GM18861 (cell line): ENCODE measurements around the gene NUP62.

Experiments used
- ATAC-seq: cut with Tn5 transposase; IDR thresholded peaks from one replicate; pipeline ENCODE4 v1.9.1; 2021; ENCODE audit not compliant: unreplicated experiment

Gene NUP62

DNA sequence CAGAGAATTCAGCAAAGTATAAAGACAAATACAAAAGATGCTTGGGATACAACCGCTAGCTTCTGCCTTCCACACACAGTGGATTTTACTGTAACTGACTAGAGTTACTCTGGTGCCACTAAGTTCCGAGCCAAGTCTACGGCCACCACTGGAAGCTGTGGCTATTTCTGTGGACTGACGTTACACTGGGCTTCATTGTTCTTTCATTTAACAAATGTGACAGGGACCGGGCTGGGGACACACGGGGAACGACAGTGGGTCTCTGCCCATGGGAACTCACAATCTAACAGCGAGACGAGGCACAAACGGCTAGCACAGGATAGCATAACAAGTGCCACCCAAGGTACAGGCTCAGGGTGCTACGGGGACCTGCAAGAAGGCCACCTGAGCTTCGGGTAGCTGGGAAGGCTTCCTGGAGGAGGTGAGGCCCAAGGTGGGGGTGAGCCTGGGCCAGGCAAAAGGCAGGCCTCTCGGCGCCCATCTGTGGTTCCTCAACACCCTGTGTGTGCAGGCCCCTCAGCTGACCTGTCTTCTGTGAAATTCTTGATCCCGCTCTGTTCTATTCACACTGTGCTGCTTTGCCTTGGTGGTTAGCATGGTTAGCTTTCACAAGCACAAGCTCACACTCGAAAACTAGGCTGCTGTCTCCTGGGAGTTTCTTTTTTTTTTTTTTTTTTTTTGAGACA lies 22.3 kb downstream of the NUP62 start:
- ATAC-seq, result no peak

DNA sequence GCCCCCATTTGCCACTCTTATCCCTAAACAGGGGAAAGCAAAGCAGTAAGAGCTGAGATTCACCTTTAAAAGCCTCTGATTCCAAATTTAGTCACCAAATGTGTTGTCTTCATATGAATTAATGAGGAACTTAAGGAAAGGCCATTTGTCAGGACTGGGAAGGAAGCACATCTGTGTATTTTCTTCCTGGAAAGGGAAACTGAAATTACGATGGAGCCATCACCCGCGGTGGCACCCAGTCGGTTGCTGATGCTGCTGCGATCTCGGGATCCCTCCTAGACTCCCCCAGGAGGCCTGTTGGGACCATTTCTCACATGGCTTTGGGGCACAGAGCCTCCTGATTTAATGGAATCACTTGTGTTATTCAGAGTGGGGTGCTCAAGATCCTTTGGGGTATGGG lies 25.2 kb downstream of the NUP62 start:
- no peak for ATAC-seq

DNA sequence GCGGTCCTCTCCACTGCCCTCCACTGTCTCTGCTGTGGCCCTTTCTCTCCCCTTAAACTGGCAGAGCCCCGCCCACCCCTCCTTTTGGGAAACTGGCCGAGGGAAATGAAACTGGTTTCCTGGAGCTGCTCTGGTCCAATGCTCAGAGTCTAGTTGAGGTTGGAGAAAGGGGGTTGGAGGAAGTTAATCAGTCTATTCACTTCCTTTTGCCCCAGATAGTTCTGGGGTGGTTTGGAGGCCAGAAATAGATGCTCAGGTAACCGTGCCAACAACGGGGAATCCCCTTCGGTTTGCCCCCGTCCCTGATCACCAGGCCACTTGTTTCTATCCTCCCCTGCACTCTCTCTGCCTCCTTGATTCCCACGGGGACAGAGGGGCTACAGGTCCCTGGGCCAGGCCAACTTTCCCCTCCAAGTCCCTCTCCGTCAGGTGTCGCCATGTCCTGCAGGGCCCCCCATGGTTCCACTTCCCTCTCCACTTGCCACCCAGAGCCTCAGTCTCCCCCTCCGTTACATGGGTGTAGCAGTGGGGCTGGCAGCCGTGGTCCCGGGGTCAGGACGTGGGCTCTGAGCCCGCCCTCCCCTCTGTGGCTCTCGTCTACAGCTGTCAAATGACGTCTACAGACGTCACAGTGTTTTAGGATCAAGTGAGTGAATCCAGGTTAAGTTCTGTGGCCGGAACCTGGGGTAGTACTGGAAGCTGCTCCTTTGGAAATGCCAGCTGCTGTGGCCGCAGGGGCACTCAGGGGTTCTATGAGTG lies 32.3 kb downstream of the NUP62 start, which contains the start of gene IL4I1:
TSS of gene IL4I1 (minus strand) at position 25 of the 759 bp plus-strand sequence. CDS start 727 bp downstream, outside the sequence.
- peak; percentile 56 for ATAC-seq

DNA sequence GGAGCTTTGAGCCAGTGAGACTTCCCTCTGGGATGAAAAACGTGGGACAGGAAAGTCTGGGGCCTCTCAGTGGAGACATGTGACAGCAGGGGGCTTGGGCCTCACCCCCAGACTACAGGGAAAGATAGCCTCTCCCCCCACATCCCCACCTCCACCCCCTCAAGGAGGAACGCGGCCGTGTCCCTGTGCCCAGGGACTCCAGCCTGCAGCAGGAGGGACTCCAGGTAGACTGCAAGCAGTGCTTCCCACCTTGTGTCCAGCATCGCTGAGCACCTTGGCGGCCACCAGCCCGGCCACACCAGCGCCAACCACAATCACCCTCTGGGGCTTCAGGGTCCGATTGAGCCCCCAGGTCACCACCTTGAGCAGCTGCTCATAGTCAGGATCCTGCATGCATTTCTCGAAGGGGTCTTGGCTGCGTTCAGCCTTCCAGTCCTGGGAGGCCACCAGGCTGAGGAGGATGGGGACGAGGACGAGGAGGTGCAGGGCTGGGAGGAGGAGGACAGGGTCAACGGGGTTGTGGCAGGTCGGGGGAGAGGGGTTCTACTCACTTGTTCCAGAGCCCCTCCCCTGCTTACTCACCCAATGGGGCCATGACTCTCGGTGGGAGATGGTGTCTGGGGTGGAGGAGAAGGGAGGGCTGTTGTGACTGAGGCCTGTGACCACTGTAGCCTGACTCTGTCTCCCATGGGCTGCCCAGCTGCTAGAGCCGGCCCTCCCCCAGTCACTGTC lies 33.6 kb downstream of the NUP62 start:
- no peak for ATAC-seq

DNA sequence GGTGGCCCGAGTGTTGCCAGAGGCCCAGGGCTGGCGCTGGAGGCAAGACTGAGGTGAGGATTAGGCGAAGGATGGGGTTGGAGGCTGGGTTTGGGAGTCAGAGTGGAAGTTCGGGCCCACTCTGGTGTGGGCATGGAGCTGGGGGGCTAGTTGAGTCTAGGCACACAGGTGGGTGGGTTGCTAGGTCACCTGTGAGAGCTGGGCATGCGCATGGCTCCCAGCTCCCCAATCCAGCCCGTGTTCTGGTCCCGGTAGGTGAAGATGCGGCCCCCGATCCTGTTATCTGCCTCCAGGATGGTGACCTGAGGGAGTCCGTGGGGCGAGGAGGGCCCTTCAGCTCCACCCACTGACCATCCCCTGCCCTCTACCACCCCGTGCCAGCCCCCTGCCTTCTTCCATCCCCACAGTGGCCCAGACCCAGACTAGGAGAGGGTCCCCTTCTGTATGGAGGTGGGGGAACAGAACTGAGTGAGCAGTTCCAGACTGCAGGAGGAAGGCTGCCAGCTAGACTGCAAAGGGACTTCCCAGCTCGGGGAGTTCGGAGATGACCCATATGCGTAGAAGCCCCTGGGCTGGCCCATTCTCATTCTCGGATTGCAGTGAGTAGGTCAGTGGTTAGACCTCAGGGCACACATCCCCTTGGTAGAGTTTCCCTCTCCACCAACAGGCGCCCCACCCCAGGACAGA lies 34.3 kb downstream of the NUP62 start:
- ATAC-seq, result no peak

DNA sequence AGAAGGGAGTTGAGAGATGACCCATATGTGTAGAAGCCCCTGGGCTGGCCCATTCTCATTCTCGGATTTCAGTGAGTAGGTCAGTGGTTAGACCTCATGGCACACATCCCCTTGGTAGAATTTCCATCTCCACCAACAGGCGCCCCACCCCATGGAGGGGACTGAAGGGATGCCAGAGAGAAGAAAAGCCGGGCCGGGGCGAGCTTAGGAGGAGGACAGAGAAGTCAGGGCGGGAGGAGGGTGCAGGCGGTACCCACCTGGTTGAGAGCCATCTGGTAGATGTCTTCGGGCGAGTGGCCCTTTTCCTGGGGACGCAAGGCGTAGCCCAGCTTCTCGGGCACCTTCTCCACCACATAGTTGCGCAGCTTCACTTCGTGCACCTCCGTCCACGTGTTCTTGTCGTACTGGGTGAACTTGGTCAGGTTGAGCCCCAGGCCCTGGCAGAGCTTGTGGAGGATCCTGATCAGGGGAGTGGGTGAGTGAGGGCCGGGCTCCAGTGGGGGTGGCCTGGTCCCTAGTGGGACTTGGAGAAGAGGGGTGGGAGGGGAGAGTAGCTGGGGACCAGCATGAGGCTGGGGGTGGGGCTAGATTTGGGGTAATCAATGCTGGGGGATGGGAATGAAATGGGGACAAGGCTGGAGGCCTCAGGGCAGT lies 35.2 kb downstream of the NUP62 start:
- ATAC-seq, result no peak

DNA sequence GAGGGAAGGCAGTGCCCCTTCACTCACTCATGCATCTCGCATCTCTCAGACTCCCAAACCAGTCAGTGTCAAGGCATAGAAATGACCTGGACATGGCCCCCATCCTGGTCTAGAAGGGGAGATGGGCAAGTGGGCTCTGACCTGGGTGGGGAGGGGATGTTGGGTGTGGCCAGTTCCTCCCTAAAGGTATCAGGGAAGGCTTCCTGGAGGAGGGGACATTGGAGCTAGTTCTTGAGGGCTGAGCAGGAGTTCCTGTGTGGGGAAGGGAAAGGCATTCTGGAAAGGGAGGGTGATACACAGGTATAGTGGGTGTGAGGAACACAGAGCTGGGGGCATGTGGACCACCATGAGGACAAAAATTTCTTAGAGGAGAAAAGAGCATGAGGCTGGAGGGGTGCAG lies 36.6 kb downstream of the NUP62 start:
- ATAC-seq, result no peak

DNA sequence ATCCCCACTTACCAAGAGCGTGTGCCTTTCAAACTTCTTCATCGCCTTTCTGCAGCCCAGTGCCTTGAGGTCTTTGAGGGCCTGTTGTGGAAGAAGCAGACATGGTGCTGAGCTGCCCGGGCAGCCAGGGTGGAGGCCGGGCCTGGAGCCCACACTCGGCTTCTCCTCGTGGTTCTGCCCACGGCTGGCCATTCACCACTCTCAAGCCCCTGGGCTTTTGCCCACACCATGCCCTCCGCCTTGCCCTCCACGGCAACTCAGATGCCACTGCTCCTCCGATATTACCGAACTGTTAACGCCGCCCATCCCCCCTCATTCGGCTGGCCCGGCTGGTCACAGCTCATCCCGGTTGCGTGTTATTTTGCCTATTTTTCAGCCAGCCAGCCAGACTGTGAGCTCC lies 37.9 kb downstream of the NUP62 start:
- no peak for ATAC-seq

DNA sequence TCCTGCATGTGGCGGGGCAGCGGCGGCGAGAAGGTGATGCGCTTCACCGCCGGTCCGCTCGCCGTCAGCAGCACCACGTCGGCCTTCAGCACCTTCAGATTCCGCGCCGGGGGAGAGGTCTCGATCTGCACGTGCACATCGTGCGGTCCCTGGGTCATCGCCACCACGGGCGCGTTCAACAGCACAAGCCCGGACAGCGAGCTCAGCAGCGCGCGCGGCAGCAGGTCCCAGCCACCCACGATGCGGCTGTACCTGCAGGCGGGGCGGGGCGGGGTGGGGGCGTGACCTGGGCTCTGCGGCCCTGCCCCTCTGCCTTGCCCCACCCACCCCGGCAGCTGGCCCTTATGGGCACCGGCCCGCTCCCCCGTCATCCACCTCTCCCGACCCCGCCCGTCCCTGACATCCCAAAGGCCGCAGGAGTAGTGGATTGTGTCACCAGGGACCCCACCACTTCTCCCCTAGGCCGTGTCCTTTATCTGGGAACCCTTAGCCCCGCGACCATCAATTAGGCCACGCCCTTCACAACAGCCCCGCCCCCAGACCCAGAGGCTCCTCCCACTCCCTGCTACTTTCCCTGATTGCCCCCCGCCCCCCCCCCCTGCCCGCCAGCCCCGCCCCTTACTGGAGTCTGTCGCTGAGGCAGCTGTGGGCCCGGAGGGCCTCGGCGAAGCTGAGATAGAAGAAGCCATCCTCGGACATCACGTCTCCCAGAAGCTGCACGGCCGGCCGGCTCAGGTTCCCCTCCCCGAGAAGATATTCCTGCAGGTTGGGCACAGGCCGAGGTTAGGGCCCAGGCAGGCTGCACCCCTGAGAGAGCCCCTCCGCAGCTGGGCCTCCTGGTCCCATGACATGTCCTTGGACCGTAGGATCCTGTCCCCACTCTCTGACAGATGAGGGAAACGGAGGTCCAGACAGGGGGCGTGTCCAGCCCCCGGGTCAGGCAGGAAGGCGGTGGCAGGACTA lies 38.7 kb downstream of the NUP62 start:
- no peak for ATAC-seq

DNA sequence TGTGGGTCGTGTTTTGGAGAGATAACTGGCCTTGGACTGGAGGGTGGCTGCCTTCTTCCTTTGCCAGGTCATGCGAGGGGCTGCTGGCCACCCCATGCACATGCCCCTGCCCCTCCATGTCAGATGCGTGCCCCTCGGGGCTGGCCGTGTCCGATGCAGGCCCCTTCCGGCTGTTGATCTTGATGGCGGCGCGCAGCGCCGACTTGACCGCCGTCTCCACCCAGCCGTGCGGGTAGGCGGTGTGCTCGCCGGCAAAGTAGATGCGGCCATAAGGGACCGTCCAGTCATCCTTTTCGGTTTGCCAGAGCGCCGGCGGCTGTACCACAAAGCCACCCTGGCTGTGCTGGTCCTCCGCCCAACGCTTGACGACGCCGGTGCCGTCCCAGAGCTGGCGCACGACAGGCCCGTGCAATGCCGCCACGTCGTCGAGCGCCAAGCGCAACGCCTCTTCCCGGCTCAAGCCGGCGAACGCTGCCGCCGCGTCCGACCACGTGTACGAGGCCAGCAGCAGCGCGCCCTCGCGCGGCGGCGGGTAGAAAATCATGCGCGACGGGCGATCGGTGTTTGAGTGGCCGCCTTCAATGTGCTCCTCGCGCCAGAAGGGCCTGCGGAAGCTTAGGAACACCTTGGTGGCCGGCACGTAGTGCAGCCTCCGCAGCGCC lies 39.5 kb downstream of the NUP62 start:
- no peak for ATAC-seq

DNA sequence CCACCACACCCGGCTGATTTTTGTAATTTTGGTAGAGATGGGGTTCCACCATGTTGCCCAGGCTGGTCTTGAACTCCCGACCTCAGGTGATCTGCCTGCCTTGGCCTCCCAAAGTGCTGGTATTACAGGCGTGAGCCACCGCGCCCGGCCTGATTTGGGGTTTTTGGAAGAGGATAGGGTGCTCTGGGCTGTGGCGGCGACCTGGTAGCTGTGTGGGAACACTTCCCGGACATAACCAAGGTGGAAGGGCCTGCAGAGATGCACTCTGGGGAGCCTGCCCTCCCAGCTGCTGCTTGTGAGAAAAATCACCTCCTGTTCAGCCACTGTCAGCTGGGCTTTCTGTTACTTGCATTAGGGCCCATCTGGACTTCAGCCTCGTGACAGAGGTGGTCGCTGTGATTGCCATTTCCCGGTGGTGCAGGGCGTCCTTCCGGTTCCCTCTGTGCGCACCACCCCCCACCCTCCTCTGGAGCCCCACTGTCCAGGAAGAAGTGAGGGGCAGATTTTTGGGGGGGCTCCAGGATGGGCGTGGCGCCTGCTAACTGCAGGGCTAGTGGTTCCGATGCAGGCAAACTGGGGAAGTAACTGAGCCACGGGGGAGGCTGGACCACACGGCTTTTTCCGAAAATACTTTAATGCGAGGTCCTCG lies 40.1 kb downstream of the NUP62 start:
- ATAC-seq, result no peak

DNA sequence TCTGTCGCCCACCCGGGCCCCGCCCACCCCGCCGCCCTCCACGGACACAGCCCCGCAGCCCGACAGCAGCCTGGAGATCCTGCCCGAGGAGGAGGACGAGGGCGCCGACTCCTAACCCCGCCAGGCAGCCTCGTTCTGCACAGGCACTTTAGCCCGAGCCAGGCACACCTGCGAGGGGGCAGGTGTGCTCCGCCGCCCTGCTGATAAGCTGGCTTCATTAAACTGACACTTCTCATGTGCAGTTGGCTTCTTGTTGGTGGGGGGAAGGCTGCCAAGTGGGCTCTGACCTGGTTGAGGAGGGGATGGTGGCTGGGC lies 40.8 kb downstream of the NUP62 start:
- ATAC-seq, result no peak

DNA sequence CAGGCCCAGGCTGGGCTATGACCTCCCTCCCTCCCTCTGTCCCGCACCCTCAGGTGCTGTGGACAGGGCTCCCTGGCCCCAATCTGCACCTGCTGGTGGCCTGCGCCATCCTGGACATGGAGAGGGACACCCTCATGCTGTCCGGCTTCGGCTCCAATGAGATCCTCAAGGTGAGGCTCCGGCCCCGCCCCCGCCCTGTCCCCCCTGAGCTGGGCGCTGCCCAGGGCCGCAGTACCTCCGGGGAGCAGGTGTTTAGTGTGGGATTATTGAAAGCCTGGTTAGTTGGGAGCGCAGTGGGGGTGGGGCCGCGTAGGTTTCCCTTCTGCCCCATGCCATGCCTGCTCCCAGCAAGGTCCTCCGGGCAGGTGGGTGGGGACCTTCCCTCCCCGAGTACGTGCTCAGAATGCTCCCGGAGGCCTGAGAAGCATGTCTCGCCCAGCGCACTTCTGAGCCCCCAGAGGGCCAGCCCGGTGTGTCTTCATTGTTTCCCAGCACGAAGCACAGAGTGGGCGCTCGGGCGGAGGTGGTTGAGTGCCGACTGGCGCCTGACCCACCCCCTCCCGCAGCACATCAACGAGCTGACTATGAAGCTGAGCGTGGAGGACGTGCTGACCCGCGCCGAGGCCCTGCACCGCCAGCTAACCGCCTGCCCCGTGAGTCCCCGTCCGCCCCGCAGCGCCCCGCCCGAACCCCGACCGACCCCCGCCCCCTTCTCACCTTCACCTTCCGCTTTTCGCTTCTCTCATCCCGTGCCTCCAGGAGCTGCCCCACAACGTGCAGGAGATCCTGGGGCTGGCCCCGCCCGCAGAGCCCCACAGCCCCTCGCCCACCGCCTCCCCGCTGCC lies 41.4 kb downstream of the NUP62 start:
- ATAC-seq, result no peak

DNA sequence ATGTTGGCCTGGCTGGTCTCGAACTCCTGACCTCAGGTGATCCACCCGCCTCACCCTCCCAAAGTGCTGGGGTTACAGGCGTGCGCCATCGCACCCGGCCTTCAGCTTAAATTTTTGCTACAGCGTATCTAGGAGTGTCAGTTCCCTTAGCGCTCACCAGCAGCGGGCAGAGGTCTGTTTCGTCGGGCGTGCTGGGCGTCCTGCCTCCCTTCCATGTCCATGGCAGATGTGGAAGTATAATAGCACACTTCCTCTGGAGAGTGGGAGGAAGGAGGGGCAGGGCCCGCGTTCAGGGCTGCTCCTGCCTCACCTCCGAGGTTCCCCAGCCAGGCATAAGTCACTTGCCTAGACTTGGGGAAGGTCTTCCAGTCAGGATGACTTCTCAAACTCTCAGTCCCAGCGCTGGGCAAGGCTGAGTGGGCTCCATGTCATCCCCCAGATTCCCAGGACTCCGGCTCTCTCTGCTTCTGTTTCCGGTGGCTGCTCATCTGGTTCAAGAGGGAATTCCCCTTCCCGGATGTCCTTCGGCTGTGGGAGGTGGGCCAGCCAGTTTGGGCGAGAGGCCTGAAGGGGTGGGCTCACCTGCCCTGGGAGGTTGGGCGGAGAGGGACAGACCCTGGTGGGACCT lies 42.2 kb downstream of the NUP62 start:
- ATAC-seq, result no peak

DNA sequence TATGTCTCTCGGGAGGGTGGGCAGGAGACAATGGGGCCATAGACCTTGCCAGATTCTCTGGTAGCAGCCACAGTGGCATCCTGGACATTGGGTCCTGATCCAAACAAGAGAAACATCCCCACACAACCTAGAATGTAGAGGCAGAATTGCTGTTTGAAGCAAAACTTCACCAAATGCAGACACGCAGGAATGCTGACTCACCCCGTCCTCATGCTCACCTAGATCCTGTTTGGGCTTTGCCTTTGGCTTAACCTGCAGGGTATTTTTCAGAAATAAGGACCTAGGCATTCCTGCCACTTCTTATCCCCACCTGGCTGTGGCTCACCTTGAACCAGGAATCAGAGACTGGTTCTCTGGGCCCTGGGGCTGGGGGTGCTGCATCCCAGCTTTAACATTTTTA lies 44.5 kb downstream of the NUP62 start:
- ATAC-seq, result no peak

DNA sequence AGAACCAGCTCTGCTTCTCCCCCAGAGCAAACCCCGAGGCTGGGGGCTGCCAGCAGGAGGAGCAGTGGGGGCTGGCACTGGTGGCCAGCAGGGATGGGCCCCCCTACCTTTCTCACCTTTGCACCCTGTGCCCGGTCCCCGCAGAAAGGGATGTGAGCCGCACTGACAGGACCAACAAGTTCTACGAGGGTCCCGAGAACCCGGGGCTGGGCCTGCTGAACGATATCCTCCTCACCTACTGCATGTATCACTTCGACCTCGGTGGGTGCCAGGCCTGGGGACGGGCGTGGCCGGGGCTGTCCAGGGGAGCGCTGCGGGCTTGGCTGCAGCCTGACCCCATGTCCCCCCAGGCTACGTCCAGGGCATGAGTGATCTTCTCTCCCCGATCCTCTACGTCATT lies 45.2 kb downstream of the NUP62 start:
- ATAC-seq, result no peak

DNA sequence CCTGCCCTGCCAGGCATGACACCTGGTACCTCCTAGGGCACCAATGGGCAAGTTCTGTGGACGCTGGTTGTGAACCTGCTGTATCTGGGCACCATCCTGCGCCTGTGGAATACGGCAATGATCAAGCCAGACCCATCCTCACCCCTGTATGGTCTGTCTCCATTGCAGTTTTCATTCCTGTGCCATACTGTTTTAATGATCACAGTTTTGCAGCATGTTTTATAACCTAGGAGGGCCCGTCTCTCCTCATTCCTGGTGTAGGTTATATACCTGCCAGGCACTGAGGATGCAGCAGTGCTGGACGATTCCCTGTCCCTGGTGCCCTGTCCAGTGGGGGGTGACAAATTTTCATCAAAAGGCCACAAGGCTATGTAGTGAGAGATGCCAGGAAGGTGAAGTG lies 46.2 kb downstream of the NUP62 start:
- ATAC-seq, result no peak
